Osteocyte (in vitro differentiated cells): Measurements from ENCODE around the gene RABGGTA. TPM values are rescaled to one million over a fixed set of nuclear protein-coding genes. Genes with fewer than 3 reads are reported as not detected.
"Not testable (repeated sequence)": the region's sequence is repeated elsewhere in the genome, so short reads cannot be mapped to it uniquely, and the experiment has no call there.

Experiments used
- DNase-seq: peaks from one replicate; pipeline ENCODE4 v3.0.0; 2021; ENCODE audit warnings: mixed read lengths; ENCODE audit not compliant: unreplicated experiment; ENCODE audit errors: extremely low spot score
- H3K27ac Mint-ChIP-seq: one replicate; pipeline ENCODE4 v1.8.0; 2021; ENCODE audit warnings: mild to moderate bottlenecking, mixed read lengths; ENCODE audit not compliant: unreplicated experiment
- H3K27me3 Mint-ChIP-seq: one replicate; pipeline ENCODE4 v1.8.0; 2021; ENCODE audit warnings: mixed read lengths; ENCODE audit not compliant: unreplicated experiment
- H3K36me3 Mint-ChIP-seq: one replicate; pipeline ENCODE4 v1.8.0; 2021; ENCODE audit warnings: mixed read lengths; ENCODE audit not compliant: unreplicated experiment
- H3K4me1 Mint-ChIP-seq: one replicate; pipeline ENCODE4 v1.8.0; 2021; ENCODE audit warnings: mixed read lengths; ENCODE audit not compliant: unreplicated experiment
- H3K4me3 Mint-ChIP-seq: one replicate; pipeline ENCODE4 v1.8.0; 2021; ENCODE audit warnings: mild to moderate bottlenecking, moderate library complexity, mixed read lengths; ENCODE audit not compliant: unreplicated experiment
- H3K9me3 Mint-ChIP-seq: one replicate; pipeline ENCODE4 v1.8.0; 2021; ENCODE audit warnings: mixed read lengths; ENCODE audit not compliant: unreplicated experiment
- CTCF ChIP-seq: fragments of 200-600 bp; sonication (generic); IDR thresholded peaks from 2 replicates; pipeline ENCODE4 v1.5.0; 2021; ENCODE audit warnings: antibody characterized with exemption, mild to moderate bottlenecking, moderate library complexity
- total RNA-seq: library from RNA; stranded (reverse); gene quantifications from 2 replicates; pipeline ENCODE4 v1.2.1, GENCODE V29; 2021

The RABGGTA gene
- total RNA-seq, 1 donor from 2014 or later, result 30.8 TPM

GRCh38 chr14:24219521-24219920, 51.9 kb downstream of the RABGGTA start:
- Mint-ChIP-seq H3K4me1 (peaks cover 15% of the 10 kb centered on the region), H3K27ac (no peak overlapping the region), H3K36me3 (peaks cover 3% of the 10 kb centered on the region), H3K27me3 (no peaks in the 10 kb centered on the region), H3K9me3 (no peaks in the 10 kb centered on the region), H3K4me3 (no peak overlapping the region)
- TF ChIP-seq CTCF, result no peak
- no peak for DNase-seq

- no peaks in the 10 kb centered on the region for H3K27me3 Mint-ChIP-seq
- peaks cover 3% of the 10 kb centered on the region for H3K36me3 Mint-ChIP-seq
- no peaks in the 10 kb centered on the region for H3K9me3 Mint-ChIP-seq
- H3K4me3 Mint-ChIP-seq, result no peak overlapping the region
- H3K4me1 Mint-ChIP-seq, result peaks cover 18% of the 10 kb centered on the region
- no peak for TF ChIP-seq CTCF
- DNase-seq, result no peak
- H3K27ac Mint-ChIP-seq, result no peak overlapping the region
Observed at GRCh38 chr14:24219080-24219479, 52.3 kb downstream of the RABGGTA start.

GRCh38 chr14:24216876-24217275, 54.5 kb downstream of the RABGGTA start:
- H3K4me3 Mint-ChIP-seq, H3K9me3 Mint-ChIP-seq, DNase-seq, H3K27me3 Mint-ChIP-seq, H3K36me3 Mint-ChIP-seq: not testable (repeated sequence)
- peaks cover 32% of the 10 kb centered on the region for H3K4me1 Mint-ChIP-seq
- peak overlapping the region; percentile 93 for H3K27ac Mint-ChIP-seq

GRCh38 chr14:24216345-24216699, 55.1 kb downstream of the RABGGTA start:
- Mint-ChIP-seq H3K4me3 (peak overlapping the region; percentile 85), H3K9me3 (no peaks in the 10 kb centered on the region), H3K4me1 (peaks cover 37% of the 10 kb centered on the region), H3K36me3 (peaks cover 6% of the 10 kb centered on the region), H3K27ac (peak overlapping the region; percentile 93), H3K27me3 (no peaks in the 10 kb centered on the region)
- no peak for DNase-seq
- TF ChIP-seq CTCF, result no peak

Other genes with a start within 250 kb of the RABGGTA start
- gene CARMIL3, start 219.6 kb downstream of the RABGGTA start, total RNA-seq, result 0.31 and 0.35 TPM in 2 replicates
- gene CPNE6, start 200.0 kb downstream of the RABGGTA start, total RNA-seq, result not detected in 2 replicates
- 66.0 and 75.1 TPM in 2 replicates for gene PCK2, start 177.3 kb downstream of the RABGGTA start, total RNA-seq
- gene DCAF11, start 156.8 kb downstream of the RABGGTA start, total RNA-seq, result 50.2 and 52.8 TPM in 2 replicates
- 1.2 and 1.9 TPM in 2 replicates for gene NRL, start 156.6 kb downstream of the RABGGTA start, total RNA-seq
- gene FITM1, start 140.9 kb downstream of the RABGGTA start, total RNA-seq, result 0.63 and 0.73 TPM in 2 replicates
- 154 and 156 TPM in 2 replicates for gene PSME1, start 135.4 kb downstream of the RABGGTA start, total RNA-seq
- gene EMC9, start 130.0 kb downstream of the RABGGTA start, total RNA-seq, result 13.6 and 15.6 TPM in 2 replicates
- gene PSME2, start 125.0 kb downstream of the RABGGTA start, total RNA-seq, result 86.2 and 91.8 TPM in 2 replicates
- gene RNF31, start 124.1 kb downstream of the RABGGTA start, total RNA-seq, result 65.9 and 66.5 TPM in 2 replicates
- 58.9 and 62.5 TPM in 2 replicates for gene IRF9, start 110.3 kb downstream of the RABGGTA start, total RNA-seq
- gene REC8, start 99.5 kb downstream of the RABGGTA start, total RNA-seq, result 8.1 and 11.5 TPM in 2 replicates
- 34.6 and 36.5 TPM in 2 replicates for gene IPO4, start 82.8 kb downstream of the RABGGTA start, total RNA-seq
- gene TM9SF1, start 76.2 kb downstream of the RABGGTA start, total RNA-seq, result 69.5 and 81.8 TPM in 2 replicates
- gene TSSK4, start 65.9 kb downstream of the RABGGTA start, total RNA-seq, result not detected in 2 replicates
- gene CHMP4A, start 58.1 kb downstream of the RABGGTA start, total RNA-seq, result 38.1 and 45.3 TPM in 2 replicates
- 23.8 and 25.4 TPM in 2 replicates for gene MDP1, start 55.5 kb downstream of the RABGGTA start, total RNA-seq
- 158 and 164 TPM in 2 replicates for gene NEDD8, start 39.2 kb downstream of the RABGGTA start, total RNA-seq
- gene GMPR2, start 38.7 kb downstream of the RABGGTA start, total RNA-seq, result 61.7 and 68.7 TPM in 2 replicates
- 69.2 and 75.7 TPM in 2 replicates for gene TINF2, start 29.0 kb downstream of the RABGGTA start, total RNA-seq
- 2.1 and 2.3 TPM in 2 replicates for gene TGM1, start 8.4 kb downstream of the RABGGTA start, total RNA-seq
- 24.6 and 27.0 TPM in 2 replicates for gene DHRS1, start 28.2 kb upstream of the RABGGTA start, total RNA-seq
- 27.8 and 28.2 TPM in 2 replicates for gene NOP9, start 28.3 kb upstream of the RABGGTA start, total RNA-seq
- not detected in 2 replicates for gene CIDEB, start 36.4 kb upstream of the RABGGTA start, total RNA-seq
- 12.5 and 14.9 TPM in 2 replicates for gene LTB4R2, start 38.5 kb upstream of the RABGGTA start, total RNA-seq
- 10.0 and 11.3 TPM in 2 replicates for gene LTB4R, start 39.9 kb upstream of the RABGGTA start, total RNA-seq
- 25.3 and 26.5 TPM in 2 replicates for gene ADCY4, start 63.5 kb upstream of the RABGGTA start, total RNA-seq
- gene RIPK3, start 68.4 kb upstream of the RABGGTA start, total RNA-seq, result 0.78 and 1.3 TPM in 2 replicates
- gene NFATC4, start 96.6 kb upstream of the RABGGTA start, total RNA-seq, result 197 and 223 TPM in 2 replicates
- gene NYNRIN, start 127.4 kb upstream of the RABGGTA start, total RNA-seq, result 39.6 and 40.2 TPM in 2 replicates
- gene CBLN3, start 158.1 kb upstream of the RABGGTA start, total RNA-seq, result 5.5 and 6.1 TPM in 2 replicates
- 59.9 and 60.9 TPM in 2 replicates for gene KHNYN, start 158.4 kb upstream of the RABGGTA start, total RNA-seq
- 53.9 and 54.6 TPM in 2 replicates for gene SDR39U1, start 171.2 kb upstream of the RABGGTA start, total RNA-seq
- not detected in 2 replicates for gene CMA1, start 236.7 kb upstream of the RABGGTA start, total RNA-seq